Calu3 (cell line): ENCODE results near the gene TMEM203. TPM values are rescaled to one million over a fixed set of nuclear protein-coding genes. Genes with fewer than 3 reads are reported as not detected.

Experiments
- BruUV-seq: library from RNA; stranded (reverse); fragments of 400-500 nt; replicated peaks from 2 replicates; lab custom pipeline; 2021; lab: Mats Ljungman, UMichigan
- CTCF ChIA-PET: fragments of 300-600 bp; sonication (Branson Sonifier 250); formaldehyde crosslinking; loops from one replicate; lab custom pipeline; 2022; ENCODE audit warnings: antibody characterized with exemption; lab: Charles Lee
- DNase-seq: peaks from one replicate; pipeline ENCODE4 v3.0.0; 2022
- H3K27ac Mint-ChIP-seq: one replicate; pipeline ENCODE4 v1.8.0; 2022; ENCODE audit warnings: mixed read lengths; ENCODE audit not compliant: unreplicated experiment
- H3K27me3 Mint-ChIP-seq: one replicate; pipeline ENCODE4 v1.8.0; 2022; ENCODE audit warnings: mixed read lengths; ENCODE audit not compliant: unreplicated experiment
- H3K36me3 Mint-ChIP-seq: one replicate; pipeline ENCODE4 v1.8.0; 2022; ENCODE audit warnings: mild to moderate bottlenecking, moderate library complexity, mixed read lengths; ENCODE audit not compliant: insufficient read depth, unreplicated experiment
- H3K4me1 Mint-ChIP-seq: one replicate; pipeline ENCODE4 v1.8.0; 2022; ENCODE audit warnings: mild to moderate bottlenecking, low read depth, mixed read lengths; ENCODE audit not compliant: unreplicated experiment
- H3K4me3 Mint-ChIP-seq: one replicate; pipeline ENCODE4 v1.8.0; 2022; ENCODE audit warnings: mild to moderate bottlenecking, low read depth, moderate library complexity, mixed read lengths; ENCODE audit not compliant: unreplicated experiment
- H3K9me3 Mint-ChIP-seq: one replicate; pipeline ENCODE4 v1.8.0; 2022; ENCODE audit warnings: low read depth, mixed read lengths; ENCODE audit not compliant: unreplicated experiment
- CTCF ChIP-seq: fragments of 200-600 bp; IDR thresholded peaks from one replicate; pipeline ENCODE4 v1.8.0; 2022; ENCODE audit warnings: antibody characterized with exemption; ENCODE audit not compliant: unreplicated experiment
- intact Hi-C: fragments of 100-400 bp; cut with micrococcal nuclease; formaldehyde crosslinking; loops from one replicate; pipeline ENCODE4 v1.10.0; 2022; ENCODE audit not compliant: unreplicated experiment
- total RNA-seq: library from RNA; stranded (reverse); gene quantifications from 2 replicates; pipeline ENCODE4 v1.2.3, GENCODE V29; 2022

TMEM203 gene
- total RNA-seq, 1 experiment from 2014 or later: 25.4 TPM

- intact Hi-C loops: no loop called here
- no peak for DNase-seq
- Mint-ChIP-seq H3K27ac (no peak overlapping the region), H3K27me3 (peaks cover 45% of the 10 kb centered on the region), H3K4me1 (no peaks in the 10 kb centered on the region), H3K9me3 (no peaks in the 10 kb centered on the region), H3K36me3 (peaks cover 16% of the 10 kb centered on the region), H3K4me3 (no peak overlapping the region)
- CTCF ChIA-PET: interaction anchor here (0.6 kb wide), 1 partner anchor 390 kb away, joined by 4 read pairs; no protein-coding TSS in a partner anchor
- no peak for TF ChIP-seq CTCF
- BruUV-seq: no TSS peak
Observed at GRCh38 chr9:137167277-137167746, 38.1 kb downstream of the TMEM203 start.

- no peak for DNase-seq
- H3K27ac Mint-ChIP-seq: no peak overlapping the region
- intact Hi-C loops: no loop called here
- no peaks in the 10 kb centered on the region for H3K9me3 Mint-ChIP-seq
- H3K4me1 Mint-ChIP-seq: no peaks in the 10 kb centered on the region
- CTCF ChIA-PET: interaction anchor here (0.5 to 0.6 kb wide), 3 partner anchors 24 to 390 kb away, joined by 4 to 5 read pairs (median 4); no protein-coding TSS in a partner anchor
- H3K36me3 Mint-ChIP-seq: peaks cover 15% of the 10 kb centered on the region
- BruUV-seq: no TSS peak
- H3K27me3 Mint-ChIP-seq: peaks cover 46% of the 10 kb centered on the region
- H3K4me3 Mint-ChIP-seq: no peak overlapping the region
- TF ChIP-seq CTCF: no peak
Observed at GRCh38 chr9:137166380-137167229, 38.8 kb downstream of the TMEM203 start.

- H3K9me3 Mint-ChIP-seq: no peaks in the 10 kb centered on the region
- TF ChIP-seq CTCF: no peak
- H3K4me1 Mint-ChIP-seq: no peaks in the 10 kb centered on the region
- CTCF ChIA-PET: no interaction called here
- no peak overlapping the region for H3K27ac Mint-ChIP-seq
- no TSS peak for BruUV-seq
- peaks cover 59% of the 10 kb centered on the region for H3K27me3 Mint-ChIP-seq
- intact Hi-C loops: no loop called here
- no peak for DNase-seq
- H3K36me3 Mint-ChIP-seq: peaks cover 7% of the 10 kb centered on the region
- no peak overlapping the region for H3K4me3 Mint-ChIP-seq
Observed at GRCh38 chr9:137165250-137165836, 40.1 kb downstream of the TMEM203 start.

- no peak overlapping the region for H3K27ac Mint-ChIP-seq
- no peak for TF ChIP-seq CTCF
- no peaks in the 10 kb centered on the region for H3K4me1 Mint-ChIP-seq
- H3K27me3 Mint-ChIP-seq: peaks cover 66% of the 10 kb centered on the region
- no peak overlapping the region for H3K4me3 Mint-ChIP-seq
- no peak for DNase-seq
- peaks cover 6% of the 10 kb centered on the region for H3K36me3 Mint-ChIP-seq
- intact Hi-C loops: no loop called here
- H3K9me3 Mint-ChIP-seq: no peaks in the 10 kb centered on the region
- BruUV-seq: no TSS peak
- CTCF ChIA-PET: no interaction called here
Observed at GRCh38 chr9:137164370-137165249, 40.8 kb downstream of the TMEM203 start.
